GM12801 (cell line): Measurements from ENCODE around the gene MT4.

Experiments used
- CTCF ChIP-seq: IDR thresholded peaks from one replicate; pipeline ENCODE4 v1.5.1; 2011; ENCODE audit warnings: control low read depth; ENCODE audit not compliant: insufficient read length; ENCODE audit errors: extremely low read depth

Gene MT4

GRCh38 chr16:56560447-56560846, 4.4 kb upstream of the MT4 start:
- TF ChIP-seq CTCF: no peak

GRCh38 chr16:56561126-56561525, 3.7 kb upstream of the MT4 start:
- TF ChIP-seq CTCF: no peak

GRCh38 chr16:56569971-56570370, 5.1 kb downstream of the MT4 start:
- no peak for TF ChIP-seq CTCF

GRCh38 chr16:56571525-56571924, 6.7 kb downstream of the MT4 start:
- TF ChIP-seq CTCF: no peak

- no peak for TF ChIP-seq CTCF
Observed at GRCh38 chr16:56574625-56575024, 9.8 kb downstream of the MT4 start.

- TF ChIP-seq CTCF: no peak
Observed at GRCh38 chr16:56576585-56577299, 11.9 kb downstream of the MT4 start.

GRCh38 chr16:56577300-56577625, 12.4 kb downstream of the MT4 start:
- TF ChIP-seq CTCF: no peak
